HG02970 (cell line): ENCODE results near the gene LNPK.
"Not testable (repeated sequence)": the region's sequence is repeated elsewhere in the genome, so short reads cannot be mapped to it uniquely, and the experiment has no call there.

ENCODE experiments used
- ATAC-seq: cut with Tn5 transposase; IDR thresholded peaks from one replicate; pipeline ENCODE4 v1.9.1; 2021; ENCODE audit warnings: mild to moderate bottlenecking, moderate library complexity, moderate number of reproducible peaks; ENCODE audit not compliant: unreplicated experiment, low FRiP score

The LNPK gene, protein sequence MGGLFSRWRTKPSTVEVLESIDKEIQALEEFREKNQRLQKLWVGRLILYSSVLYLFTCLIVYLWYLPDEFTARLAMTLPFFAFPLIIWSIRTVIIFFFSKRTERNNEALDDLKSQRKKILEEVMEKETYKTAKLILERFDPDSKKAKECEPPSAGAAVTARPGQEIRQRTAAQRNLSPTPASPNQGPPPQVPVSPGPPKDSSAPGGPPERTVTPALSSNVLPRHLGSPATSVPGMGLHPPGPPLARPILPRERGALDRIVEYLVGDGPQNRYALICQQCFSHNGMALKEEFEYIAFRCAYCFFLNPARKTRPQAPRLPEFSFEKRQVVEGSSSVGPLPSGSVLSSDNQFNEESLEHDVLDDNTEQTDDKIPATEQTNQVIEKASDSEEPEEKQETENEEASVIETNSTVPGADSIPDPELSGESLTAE

GRCh38 chr2:176001916-176002687 is at the start of gene LNPK:
Gene LNPK, minus strand, starts transcription at chr2:176002267. Its CDS starts 6,683 bp downstream, at chr2:175995584.
- ATAC-seq, result peak; percentile 94

- ATAC-seq, result no peak
Measured at GRCh38 chr2:176039375-176039774, 37.3 kb upstream of the LNPK start.

DNA sequence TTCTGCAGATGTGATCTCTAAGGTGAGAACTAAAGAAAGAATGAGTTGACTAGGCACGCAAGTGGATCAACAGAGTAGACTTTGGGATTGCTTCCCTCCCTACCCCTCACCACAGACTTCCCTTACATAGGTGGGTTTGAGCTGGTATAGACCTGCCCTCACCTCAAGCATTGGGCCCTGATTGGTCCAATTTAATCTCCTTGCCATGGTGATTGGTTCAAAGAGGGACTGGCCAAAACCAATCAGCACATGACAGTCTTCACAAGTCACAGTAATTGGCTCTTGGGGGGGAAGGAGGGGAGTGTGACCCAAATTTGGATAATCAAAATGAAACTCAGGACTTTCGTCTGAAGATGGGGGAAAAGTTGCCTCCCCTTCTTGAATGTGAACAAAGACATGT is 36.6 kb upstream of the LNPK start:
- ATAC-seq, result no peak

DNA sequence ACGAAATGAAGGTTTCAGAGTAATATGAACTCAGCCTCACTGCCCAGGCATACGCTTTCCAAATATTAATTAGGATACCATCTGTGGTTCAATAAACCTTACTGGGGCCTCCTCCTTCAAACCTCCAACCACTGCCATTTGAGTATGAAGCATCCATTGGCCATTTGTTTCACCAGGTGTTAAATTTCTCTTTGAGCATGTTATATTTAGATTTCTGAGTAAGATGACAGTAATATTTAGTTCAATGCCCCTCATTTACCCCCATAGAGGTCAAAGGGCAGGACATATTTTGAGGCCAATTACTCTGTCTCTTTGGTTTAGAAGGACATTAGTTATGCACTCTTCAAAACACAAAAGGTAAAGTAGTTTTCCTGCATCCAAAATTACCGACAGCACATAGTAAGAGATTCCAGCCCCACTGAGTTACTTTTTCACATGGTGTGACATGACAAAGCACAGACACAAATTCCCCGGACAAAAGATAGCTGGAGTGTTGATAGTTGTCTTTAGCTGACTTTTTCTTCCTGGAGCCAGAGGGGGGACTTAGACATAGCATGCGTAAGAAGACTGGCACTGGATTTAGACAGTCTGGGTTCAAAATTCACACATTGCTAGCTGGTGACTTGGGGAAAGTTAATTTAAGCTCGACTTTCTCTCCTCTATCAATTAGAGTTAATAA is 33.1 kb upstream of the LNPK start:
- no peak for ATAC-seq

GRCh38 chr2:176027806-176028205 is 25.7 kb upstream of the LNPK start:
- ATAC-seq, result no peak

DNA sequence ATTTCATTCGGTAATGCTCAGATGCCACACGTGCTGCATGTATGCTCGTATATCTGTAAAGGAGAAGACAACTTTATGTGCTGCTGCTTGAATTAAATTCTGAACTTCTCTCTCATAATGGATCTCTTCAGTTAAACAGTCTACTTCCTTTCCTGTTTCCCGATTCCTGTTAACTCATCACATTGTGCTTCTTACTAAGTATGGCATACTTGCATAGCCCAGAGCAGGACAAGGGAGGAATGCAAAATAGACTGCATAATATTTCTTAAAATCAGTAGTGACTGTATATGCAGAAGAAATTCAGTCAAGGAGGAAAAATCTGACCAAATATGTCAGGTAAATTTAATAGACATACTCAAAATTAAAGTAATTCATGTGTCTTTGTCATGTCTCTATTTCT is 23.9 kb upstream of the LNPK start:
- ATAC-seq, result no peak

DNA sequence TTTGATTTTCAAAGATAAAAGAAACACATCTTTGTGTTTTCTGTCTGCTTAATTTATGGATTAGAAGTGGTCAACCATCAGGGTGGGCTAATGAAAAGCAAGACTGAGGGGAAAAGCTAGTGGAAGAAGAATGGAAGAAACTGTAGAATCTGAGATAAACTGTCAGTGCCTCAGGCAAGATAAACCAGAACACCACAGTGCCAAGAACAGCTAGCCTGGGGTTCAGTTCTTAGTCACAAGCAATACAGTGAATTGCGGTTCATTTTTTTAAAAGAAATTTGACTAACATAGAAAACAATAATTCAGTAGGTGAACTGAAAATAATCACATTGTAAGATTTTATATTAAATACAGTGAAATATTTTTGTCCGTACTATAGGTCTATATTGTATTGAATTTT is 22.0 kb upstream of the LNPK start:
- no peak for ATAC-seq

DNA sequence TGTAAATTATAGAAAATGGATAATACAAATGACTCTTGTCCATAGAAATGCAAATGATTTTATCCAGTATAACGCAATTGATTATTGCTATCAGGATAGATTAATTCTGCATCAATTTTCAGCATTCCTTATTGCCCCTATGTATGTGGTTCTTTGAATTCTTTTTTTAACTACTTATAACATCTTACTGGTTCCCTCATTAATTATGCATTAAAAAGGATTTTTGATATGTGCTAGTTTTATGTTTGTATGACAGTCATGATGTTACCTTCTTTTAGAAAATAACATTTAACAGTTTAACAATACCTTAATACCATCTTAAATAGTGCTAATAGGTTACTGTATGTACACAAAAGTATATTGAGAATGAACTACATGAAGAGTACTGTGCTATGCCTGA is 20.0 kb upstream of the LNPK start:
- ATAC-seq, result no peak

DNA sequence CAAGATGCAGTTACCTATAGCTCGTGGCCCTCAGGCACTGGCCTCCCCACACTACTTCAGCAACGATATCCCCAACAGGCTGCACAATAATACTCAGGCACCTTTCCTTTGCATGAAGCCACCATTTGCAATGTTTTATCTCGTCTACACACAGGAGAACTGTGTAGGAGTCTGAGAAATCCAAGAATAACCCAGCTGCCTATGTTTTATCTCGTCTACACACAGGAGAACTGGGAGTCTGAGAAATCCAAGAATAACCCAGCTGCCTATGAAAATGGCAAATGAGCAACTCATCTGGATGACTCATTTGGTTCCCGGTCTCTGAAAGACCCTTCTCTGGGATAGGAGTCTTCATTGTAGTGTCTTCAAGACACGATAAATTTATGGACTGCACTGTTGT is 18.3 kb upstream of the LNPK start:
- no peak for ATAC-seq

- no peak for ATAC-seq
Measured at GRCh38 chr2:176018708-176019107, 16.6 kb upstream of the LNPK start.

DNA sequence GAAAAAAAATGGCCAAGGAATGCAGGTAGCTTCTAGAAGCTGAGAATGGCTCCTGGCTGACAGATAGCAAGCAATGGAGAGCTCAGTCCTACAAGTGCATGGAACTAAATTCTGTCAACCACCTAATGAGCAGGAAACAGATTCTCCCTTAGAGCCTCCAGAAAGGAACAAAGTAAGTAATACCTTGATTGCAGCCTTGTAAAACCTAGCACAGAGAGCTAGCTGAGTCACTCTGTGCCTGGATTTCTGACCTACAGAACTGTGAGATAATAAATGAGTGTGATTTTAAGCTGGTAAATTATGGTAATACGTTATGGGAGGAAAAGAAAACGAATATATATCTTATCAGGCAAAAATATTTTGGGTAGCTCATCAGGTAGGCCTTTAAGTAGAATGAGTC is 7.4 kb upstream of the LNPK start:
- no peak for ATAC-seq

- no peak for ATAC-seq
Measured at GRCh38 chr2:176004934-176005333, 2.9 kb upstream of the LNPK start.

- ATAC-seq, result no peak
Measured at GRCh38 chr2:176003958-176004357, 1.9 kb upstream of the LNPK start.

DNA sequence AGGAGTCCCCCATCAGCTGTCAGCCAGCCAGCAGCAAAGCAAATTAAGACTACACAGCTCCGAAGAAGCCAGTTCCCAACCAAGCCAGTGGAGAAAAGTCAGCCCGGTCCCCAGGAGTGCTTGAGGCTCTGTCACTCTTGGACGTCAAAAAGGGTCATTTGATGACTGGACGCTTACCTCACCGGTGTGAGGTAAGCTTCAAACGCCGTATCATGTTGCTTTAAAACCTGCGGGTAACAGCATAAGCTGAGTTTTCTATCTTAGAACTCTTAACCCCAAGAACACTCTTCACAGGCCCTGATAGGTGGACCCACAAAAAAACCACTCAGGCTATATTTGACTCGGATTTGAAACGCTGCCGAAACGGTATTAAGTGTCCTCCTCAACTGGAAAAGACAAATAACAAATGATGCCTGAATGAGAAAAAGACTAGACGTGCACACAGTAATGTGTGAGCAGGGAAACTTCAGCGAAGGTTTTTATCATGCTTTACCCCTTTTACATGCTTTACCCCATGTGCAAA is 682 bp upstream of the LNPK start:
- no peak for ATAC-seq

- ATAC-seq, result peak; percentile 47
Measured at GRCh38 chr2:176001281-176001915, 669 bp downstream of the LNPK start.

DNA sequence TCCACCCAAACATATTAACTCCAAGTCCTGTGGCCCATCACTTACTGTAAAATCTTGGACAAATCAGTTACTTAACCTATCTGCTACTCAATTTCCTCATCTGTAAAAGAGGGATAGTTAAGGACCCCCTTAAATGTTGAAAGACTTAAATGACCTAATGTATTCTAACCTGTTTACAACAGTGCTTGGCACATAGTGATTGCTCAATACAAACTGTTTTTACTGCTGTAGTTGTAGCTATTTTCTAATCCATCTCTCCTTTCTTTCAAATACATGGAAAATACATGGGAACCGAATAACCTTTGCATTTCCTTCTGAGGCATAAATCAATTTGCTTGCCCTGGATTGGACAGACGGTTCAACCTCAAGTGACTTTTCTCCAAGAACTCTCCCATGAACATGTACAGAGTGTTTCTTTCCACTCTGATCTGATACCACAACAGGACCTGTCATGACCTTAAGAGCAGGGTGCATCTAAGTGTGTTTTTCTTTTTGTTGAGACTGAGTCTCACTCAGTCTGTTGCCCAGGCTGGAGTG is 2.7 kb downstream of the LNPK start:
- no peak for ATAC-seq

DNA sequence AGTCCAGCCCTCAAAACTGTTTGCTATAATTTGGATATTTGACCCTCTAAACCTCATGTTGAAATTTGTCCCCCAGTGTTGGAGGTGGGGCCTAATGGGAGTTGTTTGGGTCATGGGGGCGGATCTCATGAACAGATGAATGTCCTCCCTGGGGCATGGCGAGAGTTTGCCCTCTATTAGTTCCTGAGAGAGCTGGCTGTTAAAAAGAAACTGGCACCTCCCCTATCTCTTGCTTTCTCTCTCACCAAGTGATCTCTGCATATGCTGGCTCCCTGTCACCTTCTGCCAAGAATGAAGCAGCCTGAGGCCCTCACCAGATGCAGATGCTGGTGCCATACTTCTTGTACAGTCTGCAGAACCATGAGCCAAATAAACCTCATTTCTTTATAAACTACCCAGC is 12.0 kb downstream of the LNPK start:
- ATAC-seq, result no peak

- ATAC-seq, result not testable (repeated sequence)
Measured at GRCh38 chr2:175987126-175987525, 14.9 kb downstream of the LNPK start.

DNA sequence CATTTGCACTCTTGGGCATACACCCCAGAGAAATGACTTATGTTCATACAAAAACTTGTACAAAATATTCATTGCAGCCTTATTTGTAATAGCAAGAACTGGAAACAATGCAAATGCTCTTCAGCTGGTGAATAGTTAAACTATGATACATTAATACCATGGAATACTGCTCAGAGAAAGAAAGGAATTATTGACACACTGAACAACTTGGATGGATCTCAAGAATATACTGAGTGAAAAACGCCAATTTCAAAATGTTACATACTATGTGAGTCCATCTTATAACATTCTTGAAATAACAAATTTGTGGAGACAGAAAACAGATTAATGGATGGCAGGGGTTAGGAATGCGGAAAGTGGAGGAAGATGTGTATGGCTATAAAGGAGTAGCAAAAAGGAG is 17.2 kb downstream of the LNPK start:
- no peak for ATAC-seq

GRCh38 chr2:175981551-175981950 is 20.5 kb downstream of the LNPK start:
- ATAC-seq, result no peak
